ENCODE data around the gene SLC9B1. TPM values are rescaled to one million over a fixed set of nuclear protein-coding genes. Genes with fewer than 3 reads are reported as not detected.
"Not testable (repeated sequence)": the region's sequence is repeated elsewhere in the genome, so short reads cannot be mapped to it uniquely, and the experiment has no call there.

The SLC9B1 gene
- polyA plus RNA-seq, 1 experiment = 0.35 TPM

DNA sequence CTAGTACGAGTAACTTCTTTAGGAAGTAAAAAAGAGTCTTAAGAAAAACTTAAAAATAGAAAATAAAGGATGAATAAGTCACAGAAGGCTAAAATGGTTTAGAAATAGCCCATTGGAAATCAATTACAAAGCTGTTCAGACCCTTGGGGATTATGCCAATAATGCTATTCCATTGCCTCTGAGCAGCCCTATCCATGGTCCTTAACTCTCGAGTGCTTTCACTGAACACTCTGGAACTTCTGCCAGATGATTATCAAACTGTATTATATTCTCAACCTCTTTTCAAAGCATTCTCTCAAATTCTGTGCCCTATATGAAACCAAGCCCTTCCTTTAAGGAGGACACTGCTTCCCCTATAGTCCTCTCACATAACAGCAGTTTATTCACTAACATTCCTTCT lies 17.0 kb downstream of the SLC9B1 start:
- TF ChIP-seq, protein P1, sequence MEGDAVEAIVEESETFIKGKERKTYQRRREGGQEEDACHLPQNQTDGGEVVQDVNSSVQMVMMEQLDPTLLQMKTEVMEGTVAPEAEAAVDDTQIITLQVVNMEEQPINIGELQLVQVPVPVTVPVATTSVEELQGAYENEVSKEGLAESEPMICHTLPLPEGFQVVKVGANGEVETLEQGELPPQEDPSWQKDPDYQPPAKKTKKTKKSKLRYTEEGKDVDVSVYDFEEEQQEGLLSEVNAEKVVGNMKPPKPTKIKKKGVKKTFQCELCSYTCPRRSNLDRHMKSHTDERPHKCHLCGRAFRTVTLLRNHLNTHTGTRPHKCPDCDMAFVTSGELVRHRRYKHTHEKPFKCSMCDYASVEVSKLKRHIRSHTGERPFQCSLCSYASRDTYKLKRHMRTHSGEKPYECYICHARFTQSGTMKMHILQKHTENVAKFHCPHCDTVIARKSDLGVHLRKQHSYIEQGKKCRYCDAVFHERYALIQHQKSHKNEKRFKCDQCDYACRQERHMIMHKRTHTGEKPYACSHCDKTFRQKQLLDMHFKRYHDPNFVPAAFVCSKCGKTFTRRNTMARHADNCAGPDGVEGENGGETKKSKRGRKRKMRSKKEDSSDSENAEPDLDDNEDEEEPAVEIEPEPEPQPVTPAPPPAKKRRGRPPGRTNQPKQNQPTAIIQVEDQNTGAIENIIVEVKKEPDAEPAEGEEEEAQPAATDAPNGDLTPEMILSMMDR (IDR thresholded peaks at IDR 0.05; ENCODE audit: low read depth, low read length) = no peak
- ChIA-PET CTCF (interaction anchor here (1.9 kb wide), 1 partner anchor 382 kb away, joined by 5 read pairs; no protein-coding TSS in a partner anchor), POLR2A (no interaction called here)
- H3K27ac ChIP-seq (ENCODE audit: low read depth, low read length) = no peak overlapping the region
- no peak overlapping the region for H3K4me3 ChIP-seq (ENCODE audit: low read depth, low read length)
- H3K9me3 ChIP-seq (ENCODE audit: control insufficient read depth, insufficient read depth, low read length) = no peaks in the 10 kb centered on the region
- DNase-seq (ENCODE audit: low read depth, low spot score) = no peak
- H3K27me3 ChIP-seq (ENCODE audit: control insufficient read depth, insufficient read depth, low read length) = no peaks in the 10 kb centered on the region

DNA sequence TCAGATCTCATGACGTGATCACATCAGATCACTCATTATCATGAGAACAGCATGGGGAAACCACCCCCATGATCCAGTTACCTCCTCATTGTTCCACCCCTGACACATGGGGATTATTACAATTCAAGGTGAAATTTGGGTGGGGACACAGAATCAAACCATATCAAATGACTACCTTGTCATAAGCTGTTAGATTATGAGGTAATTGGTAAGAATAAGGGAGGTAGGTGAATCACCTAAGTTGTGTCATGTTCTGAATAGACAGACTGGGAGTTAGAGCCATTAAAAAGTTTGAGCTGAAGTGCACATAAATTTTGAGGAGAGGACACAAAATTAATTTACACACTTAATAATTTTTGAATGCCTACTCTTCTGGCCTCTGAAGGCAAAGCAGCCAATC lies 24.7 kb downstream of the SLC9B1 start:
- TF ChIP-seq, protein P1 (IDR thresholded peaks at IDR 0.05; ENCODE audit: low read depth, low read length) = no peak
- POLR2A ChIA-PET = no interaction called here
- no peak for DNase-seq (ENCODE audit: low read depth, low spot score)
- H3K9me3 ChIP-seq (ENCODE audit: control insufficient read depth, insufficient read depth, low read length) = peaks cover 2% of the 10 kb centered on the region; the same call in 1 of the 2 replicates
- H3K27ac ChIP-seq (ENCODE audit: low read depth, low read length) = no peak overlapping the region
- no peaks in the 10 kb centered on the region for H3K27me3 ChIP-seq (ENCODE audit: control insufficient read depth, insufficient read depth, low read length)
- CTCF ChIA-PET = no interaction called here
- H3K4me3 ChIP-seq (ENCODE audit: low read depth, low read length) = no peak overlapping the region

DNA sequence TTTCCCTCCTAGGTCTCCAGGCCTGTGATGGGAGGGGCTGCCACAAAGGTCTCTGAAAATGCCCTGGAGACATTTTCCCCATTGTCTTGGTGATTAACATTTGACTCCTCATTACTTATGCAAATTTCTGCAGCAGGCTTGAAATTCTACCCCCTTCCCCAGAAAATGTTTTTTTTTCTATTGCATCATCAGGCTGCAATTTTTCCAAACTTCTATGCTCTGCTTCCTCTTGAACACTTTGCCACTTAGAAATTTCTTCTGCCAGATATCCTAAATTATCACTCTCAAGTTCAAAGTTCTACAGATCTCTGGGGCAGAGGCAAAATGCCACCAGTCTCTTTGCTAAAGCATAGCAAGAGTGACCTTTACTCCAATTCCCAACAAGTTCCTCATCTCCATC lies 25.5 kb downstream of the SLC9B1 start:
- H3K4me3 ChIP-seq (ENCODE audit: low read depth, low read length); DNase-seq (ENCODE audit: low read depth, low spot score); CTCF ChIA-PET; H3K9me3 ChIP-seq (ENCODE audit: control insufficient read depth, insufficient read depth, low read length); POLR2A ChIA-PET; H3K27me3 ChIP-seq (ENCODE audit: control insufficient read depth, insufficient read depth, low read length); H3K27ac ChIP-seq (ENCODE audit: low read depth, low read length): not testable (repeated sequence)

DNA sequence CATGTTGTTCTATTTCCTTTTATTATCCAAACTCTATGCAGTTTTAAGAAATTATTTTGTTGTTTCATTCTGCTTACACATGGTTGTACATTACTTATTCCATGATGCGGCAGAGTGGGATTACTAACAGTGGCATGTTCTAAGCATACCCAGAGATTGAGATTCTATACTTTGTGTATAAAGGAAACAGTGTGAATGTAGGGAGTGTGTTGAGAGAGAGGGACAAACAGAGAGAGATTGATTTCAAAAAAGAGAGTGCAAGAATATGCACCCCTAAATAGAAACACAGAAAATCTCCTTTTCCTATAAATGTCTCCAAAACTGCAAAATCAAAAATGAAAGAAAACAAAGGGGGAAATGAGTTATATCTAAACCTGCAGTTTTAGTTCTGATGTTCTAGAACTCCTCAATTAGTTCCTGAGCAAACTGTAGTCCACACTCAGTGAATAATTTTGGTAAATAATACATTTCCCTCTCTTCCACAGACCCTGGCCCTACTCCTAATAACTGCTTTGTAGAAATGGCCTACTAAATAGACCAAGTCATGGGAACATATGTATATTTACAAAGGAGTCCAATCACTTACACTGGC lies 31.0 kb downstream of the SLC9B1 start:
- ChIA-PET POLR2A (no interaction called here), CTCF (no interaction called here)
- no peaks in the 10 kb centered on the region for H3K9me3 ChIP-seq (ENCODE audit: control insufficient read depth, insufficient read depth, low read length)
- no peak overlapping the region for H3K4me3 ChIP-seq (ENCODE audit: low read depth, low read length)
- no peaks in the 10 kb centered on the region for H3K27me3 ChIP-seq (ENCODE audit: control insufficient read depth, insufficient read depth, low read length)
- DNase-seq (ENCODE audit: low read depth, low spot score) = no peak
- no peak overlapping the region for H3K27ac ChIP-seq (ENCODE audit: low read depth, low read length)
- TF ChIP-seq, protein P1 (IDR thresholded peaks at IDR 0.05; ENCODE audit: low read depth, low read length) = no peak

DNA sequence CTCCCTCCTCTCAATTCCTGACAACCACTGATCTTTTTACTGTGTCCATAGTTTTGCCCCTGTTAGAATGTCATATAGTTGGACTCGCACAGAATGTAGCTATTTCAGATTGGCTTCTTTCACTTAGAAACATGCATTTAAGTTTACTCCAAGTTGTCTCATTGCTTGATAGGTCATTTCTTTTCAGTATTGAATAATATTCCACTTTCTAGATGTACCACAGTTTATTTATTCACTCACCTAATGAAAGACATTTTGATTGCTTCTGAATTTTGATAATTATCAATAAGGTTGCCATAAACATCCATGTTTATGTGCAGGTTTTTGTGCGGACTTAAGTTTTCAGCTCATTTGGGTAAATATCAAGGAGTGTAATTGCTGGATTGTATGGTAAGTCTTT lies 38.5 kb downstream of the SLC9B1 start:
- H3K27me3 ChIP-seq (ENCODE audit: control insufficient read depth, insufficient read depth, low read length) = no peaks in the 10 kb centered on the region
- POLR2A ChIA-PET = no interaction called here
- H3K27ac ChIP-seq (ENCODE audit: low read depth, low read length) = no peak overlapping the region
- no peak for DNase-seq (ENCODE audit: low read depth, low spot score)
- CTCF ChIA-PET = interaction anchor here (1.0 kb wide), 1 partner anchor 361 kb away, joined by 3 read pairs; no protein-coding TSS in a partner anchor
- H3K4me3 ChIP-seq (ENCODE audit: low read depth, low read length) = no peak overlapping the region
- H3K9me3 ChIP-seq (ENCODE audit: control insufficient read depth, insufficient read depth, low read length) = no peaks in the 10 kb centered on the region
- TF ChIP-seq, protein P1 (IDR thresholded peaks at IDR 0.05; ENCODE audit: low read depth, low read length) = no peak

DNA sequence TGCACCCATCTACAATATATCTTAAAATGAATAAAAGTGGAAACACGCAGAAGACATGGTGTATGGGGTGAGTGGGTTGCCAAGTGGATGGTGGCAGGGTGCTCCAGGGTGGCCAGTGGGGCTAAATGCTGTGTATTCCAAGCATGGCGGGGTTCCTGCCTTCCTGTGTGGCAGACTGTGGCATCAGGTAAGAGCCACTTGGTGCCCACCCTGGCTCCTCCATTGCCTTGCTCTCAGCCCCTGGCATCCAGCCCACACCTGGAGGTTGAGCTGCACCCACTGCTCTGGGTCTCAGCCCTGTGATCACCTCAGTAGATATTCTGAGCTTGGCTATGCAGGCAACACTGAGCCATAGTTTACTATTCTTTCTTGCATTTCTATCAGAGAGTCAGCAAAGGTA lies 57.7 kb downstream of the SLC9B1 start:
- POLR2A ChIA-PET; H3K27ac ChIP-seq (ENCODE audit: low read depth, low read length); H3K4me3 ChIP-seq (ENCODE audit: low read depth, low read length); DNase-seq (ENCODE audit: low read depth, low spot score); H3K9me3 ChIP-seq (ENCODE audit: control insufficient read depth, insufficient read depth, low read length); H3K27me3 ChIP-seq (ENCODE audit: control insufficient read depth, insufficient read depth, low read length); CTCF ChIA-PET: not testable (repeated sequence)

All from AG04450 (cell line).